WTC11 (cell line): ENCODE data around the gene TUBGCP2.

Experiments
- ATF1 ChIP-seq: sonication (generic); formaldehyde crosslinking; IDR thresholded peaks from 2 replicates; pipeline ENCODE4 v1.8.1; 2023; ENCODE audit warnings: mild to moderate bottlenecking, moderate library complexity, missing genetic modification reagents
- CTCF ChIP-seq: fragments of 200-600 bp; IDR thresholded peaks from 2 replicates; pipeline ENCODE4 v1.8.0; 2022; ENCODE audit warnings: antibody characterized with exemption
- FOXJ3 ChIP-seq: sonication (generic); formaldehyde crosslinking; IDR thresholded peaks from 2 replicates; pipeline ENCODE4 v1.9.0; 2021; ENCODE audit warnings: missing genetic modification reagents, mild to moderate bottlenecking, borderline replicate concordance
- NR3C1 ChIP-seq: sonication (generic); formaldehyde crosslinking; conservative IDR thresholded peaks from 2 replicates; pipeline ENCODE4 v1.8.1; 2023; ENCODE audit warnings: low read depth, mild to moderate bottlenecking, missing genetic modification reagents
- RELA ChIP-seq: sonication (generic); formaldehyde crosslinking; IDR thresholded peaks from 2 replicates; pipeline ENCODE4 v1.8.1; 2022; ENCODE audit warnings: missing genetic modification reagents, mild to moderate bottlenecking, borderline replicate concordance
- TEAD4 ChIP-seq: sonication (generic); formaldehyde crosslinking; IDR thresholded peaks from 2 replicates; pipeline ENCODE4 v1.8.0; 2022; ENCODE audit warnings: mild to moderate bottlenecking, missing genetic modification reagents
- USF1 ChIP-seq: sonication (generic); formaldehyde crosslinking; IDR thresholded peaks from 2 replicates; pipeline ENCODE4 v1.8.0; 2022; ENCODE audit warnings: mild to moderate bottlenecking, missing genetic modification reagents
- USF2 ChIP-seq: sonication (generic); formaldehyde crosslinking; IDR thresholded peaks from 2 replicates; pipeline ENCODE4 v1.8.1; 2023; ENCODE audit warnings: mild to moderate bottlenecking, missing genetic modification reagents, moderate library complexity
- ZNF416 ChIP-seq: fragments of 250-450 bp; sonication (Bioruptor Pico); IDR thresholded peaks from 2 replicates; pipeline ENCODE4 v1.9.0; 2021; ENCODE audit warnings: mild to moderate bottlenecking, inconsistent platforms
- TF ChIP-seq, protein P1 (sequence below): sonication (generic); formaldehyde crosslinking; IDR thresholded peaks from 2 replicates; pipeline ENCODE4 v1.8.1; 2023; ENCODE audit warnings: mild to moderate bottlenecking, missing genetic modification reagents

- TF ChIP-seq CTCF (no peak), ZNF416 (CRISPR knock-in tag) (no peak), USF1 (CRISPR knock-in tag) (no peak), ATF1 (no peak), USF2 (no peak), FOXJ3 (CRISPR knock-in tag) (no peak), NR3C1 (no peak), TEAD4 (CRISPR knock-in tag) (no peak), RELA (CRISPR knock-in tag) (no peak)
- TF ChIP-seq, protein P1, sequence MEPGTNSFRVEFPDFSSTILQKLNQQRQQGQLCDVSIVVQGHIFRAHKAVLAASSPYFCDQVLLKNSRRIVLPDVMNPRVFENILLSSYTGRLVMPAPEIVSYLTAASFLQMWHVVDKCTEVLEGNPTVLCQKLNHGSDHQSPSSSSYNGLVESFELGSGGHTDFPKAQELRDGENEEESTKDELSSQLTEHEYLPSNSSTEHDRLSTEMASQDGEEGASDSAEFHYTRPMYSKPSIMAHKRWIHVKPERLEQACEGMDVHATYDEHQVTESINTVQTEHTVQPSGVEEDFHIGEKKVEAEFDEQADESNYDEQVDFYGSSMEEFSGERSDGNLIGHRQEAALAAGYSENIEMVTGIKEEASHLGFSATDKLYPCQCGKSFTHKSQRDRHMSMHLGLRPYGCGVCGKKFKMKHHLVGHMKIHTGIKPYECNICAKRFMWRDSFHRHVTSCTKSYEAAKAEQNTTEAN (CRISPR knock-in tag), result no peak
Measured at GRCh38 chr10:133299224-133299623, 9.4 kb downstream of the TUBGCP2 start.
